ENCODE measurements around the gene LDLRAD1.
"Not testable (repeated sequence)": the region's sequence is repeated elsewhere in the genome, so short reads cannot be mapped to it uniquely, and the experiment has no call there.

LDLRAD1 gene, protein sequence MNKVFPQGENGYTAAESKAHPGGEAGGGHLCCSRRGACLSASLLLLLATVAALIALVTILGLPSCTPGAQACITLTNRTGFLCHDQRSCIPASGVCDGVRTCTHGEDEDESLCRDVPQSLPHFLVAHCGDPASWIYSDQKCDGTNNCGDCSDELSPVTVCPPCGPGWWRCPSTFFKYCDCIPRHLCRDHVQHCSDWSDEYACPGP

GRCh38 chr1:54017979-54018378 is at the start of gene LDLRAD1:
Gene LDLRAD1, minus strand, starts transcription at chr1:54018186. Its CDS starts 74 bp downstream, at chr1:54018112.
- no peak for DNase-seq (ENCODE audit: low read depth in 3 of 3)

GRCh38 chr1:54064299-54064698 is 46.3 kb upstream of the LDLRAD1 start:
- no peak for DNase-seq (ENCODE audit: low read depth in 3 of 3)

DNA sequence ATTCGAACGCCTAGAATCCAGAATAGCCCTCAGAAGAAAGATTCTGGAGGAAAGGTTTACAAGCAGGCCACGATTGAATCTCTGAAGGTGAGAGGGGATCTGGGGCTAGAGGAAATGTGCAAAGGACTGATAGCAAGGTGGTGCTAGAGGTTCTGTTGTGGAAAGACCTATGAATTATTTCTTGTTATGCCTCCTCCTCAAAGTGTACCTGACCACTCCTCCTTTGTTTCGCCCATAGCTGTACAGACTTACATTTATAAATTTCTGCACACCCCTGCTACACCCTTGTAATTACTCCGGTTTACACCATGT is 36.4 kb upstream of the LDLRAD1 start:
- no peak for DNase-seq (ENCODE audit: low read depth in 3 of 3)

- DNase-seq (ENCODE audit: low read depth in 3 of 3) = peak in 1 of 3 donors; percentile 8
These were observed 35.9 kb upstream of the LDLRAD1 start for GRCh38 chr1:54053745-54054437.

DNA sequence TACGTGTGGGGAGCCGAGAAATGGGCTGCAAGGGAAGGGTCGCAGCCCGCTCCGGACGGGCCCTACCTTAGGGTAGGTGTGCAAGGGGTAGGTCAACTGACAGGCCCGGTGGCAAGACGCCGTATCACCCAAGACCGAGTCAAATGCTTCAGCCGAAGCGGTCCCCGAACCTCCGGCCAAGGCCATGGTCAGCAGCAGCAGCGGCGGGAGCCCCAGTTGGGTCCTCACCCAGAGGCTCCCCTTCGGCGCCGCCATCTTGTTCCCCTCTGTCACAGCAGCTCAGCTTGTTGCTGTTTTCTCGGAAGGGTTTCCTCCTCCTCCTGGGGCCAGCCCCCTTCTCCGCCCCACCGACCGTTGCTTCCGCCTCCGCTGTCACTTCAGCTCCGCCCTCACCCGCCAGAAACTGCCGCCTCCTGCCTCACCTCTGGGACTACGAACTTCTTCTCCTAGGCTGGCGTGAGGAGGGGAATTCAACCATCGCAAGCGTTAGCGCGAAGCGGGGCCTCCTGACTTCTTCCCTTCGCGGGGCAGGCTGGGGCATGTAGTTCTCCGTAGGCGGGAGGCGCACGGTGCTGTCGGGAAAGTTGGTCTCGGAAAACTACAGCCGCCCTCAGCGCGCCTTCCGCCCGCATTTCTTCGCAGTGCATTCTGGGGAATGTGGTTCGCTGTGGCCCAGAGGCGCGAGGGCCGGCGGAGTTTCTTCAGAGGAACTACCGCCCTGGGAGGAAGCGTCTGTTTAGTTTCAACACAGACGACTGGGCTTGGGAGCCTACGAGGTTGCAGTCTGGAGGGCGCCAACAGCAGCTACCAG is 35.2 kb upstream of the LDLRAD1 start, which contains the start of the genes TCEANC2 and TMEM59:
Gene TCEANC2, plus strand, starts transcription at position 675 of the 811 bp plus-strand sequence. CDS start 815 bp downstream, outside the sequence.
Gene TMEM59, minus strand, starts transcription at position 271 of the 811 bp plus-strand sequence. Its CDS starts 16 bp downstream, at position 255.
- DNase-seq (ENCODE audit: low read depth in 3 of 3) = peak; percentile 93 to 98 (median 93)

- DNase-seq (ENCODE audit: low read depth in 3 of 3) = peak in 1 of 3 donors; percentile 11
These were observed 34.5 kb upstream of the LDLRAD1 start for GRCh38 chr1:54052431-54052933.

- no peak for DNase-seq (ENCODE audit: low read depth in 3 of 3)
These were observed 34.0 kb upstream of the LDLRAD1 start for GRCh38 chr1:54051933-54052430.

GRCh38 chr1:54050435-54050834 is 32.4 kb upstream of the LDLRAD1 start:
- not testable (repeated sequence) for DNase-seq (ENCODE audit: low read depth in 3 of 3)

DNA sequence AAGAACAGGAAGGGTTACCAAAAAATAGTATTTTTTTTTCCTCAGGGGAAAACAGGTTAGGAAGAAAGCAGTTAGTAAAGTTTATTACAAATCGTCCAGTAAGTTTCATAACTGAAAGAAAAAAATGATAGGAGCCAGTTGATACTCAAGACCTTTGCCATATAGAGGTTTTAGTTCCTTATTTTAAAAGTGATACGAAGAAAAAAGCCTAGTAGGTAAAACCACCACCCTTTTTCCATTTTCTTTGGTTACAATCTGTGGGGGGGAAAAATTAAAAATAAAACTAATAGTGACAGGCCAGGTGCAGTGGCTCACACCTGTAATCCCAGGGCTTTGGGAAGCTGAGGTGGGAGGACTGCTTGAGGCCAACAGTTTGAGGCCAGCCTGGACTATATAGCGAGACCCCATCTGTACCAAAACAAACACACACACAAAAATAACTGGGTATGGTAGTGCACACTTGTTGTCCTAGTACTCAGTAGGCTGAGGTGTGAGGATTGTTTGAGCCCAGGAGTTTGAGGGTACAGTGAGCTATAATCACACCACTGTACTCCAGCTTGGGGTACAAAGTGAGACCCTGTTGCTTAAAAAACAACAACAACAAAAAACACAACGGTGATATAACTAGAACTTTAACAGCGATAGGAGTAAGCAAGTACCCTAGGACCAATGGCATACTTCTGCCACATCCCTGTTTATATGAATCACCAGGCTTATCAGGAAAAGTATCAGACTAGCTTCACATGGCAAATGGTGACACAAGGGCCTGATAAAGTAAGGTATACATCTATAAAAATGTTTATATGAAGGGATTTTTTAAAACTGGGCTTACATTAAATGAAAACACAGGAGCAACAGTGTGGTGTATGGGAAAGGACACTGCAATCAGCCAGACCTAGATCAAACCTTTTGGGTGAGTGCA is 29.7 kb upstream of the LDLRAD1 start:
- no peak for DNase-seq (ENCODE audit: low read depth in 3 of 3)

DNA sequence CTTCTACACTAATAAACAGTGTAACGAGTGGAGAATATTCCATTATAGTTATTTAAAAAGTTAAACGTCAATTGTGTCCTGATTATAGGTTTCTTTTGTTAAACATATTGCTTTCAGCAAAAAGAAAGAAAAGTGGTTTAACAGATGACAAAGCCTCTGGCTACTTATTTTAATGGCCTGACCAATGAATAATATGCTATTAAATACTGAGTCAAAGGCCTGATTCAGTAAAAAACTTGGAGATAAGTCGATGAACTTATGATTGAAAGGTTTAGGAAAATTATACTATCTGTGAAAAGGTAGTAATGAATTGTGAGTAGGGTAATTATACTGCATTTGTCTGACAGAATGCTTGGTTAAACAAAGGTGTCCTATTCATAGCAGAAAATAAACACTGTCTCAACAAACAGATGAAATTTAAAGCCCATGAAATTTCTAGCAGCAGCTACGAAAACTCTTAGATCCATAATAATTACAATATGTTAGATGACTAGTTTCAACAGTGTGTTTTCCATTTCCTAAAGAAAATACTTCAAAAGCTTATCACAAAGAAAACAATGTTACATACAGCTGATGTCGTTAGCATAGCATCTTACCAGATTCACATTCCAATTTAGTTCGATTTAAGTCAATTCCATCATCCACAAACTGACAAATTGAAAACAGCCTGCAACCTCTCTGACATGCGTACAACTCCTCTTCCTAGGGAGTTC is 28.8 kb upstream of the LDLRAD1 start:
- no peak for DNase-seq (ENCODE audit: low read depth in 3 of 3)

DNA sequence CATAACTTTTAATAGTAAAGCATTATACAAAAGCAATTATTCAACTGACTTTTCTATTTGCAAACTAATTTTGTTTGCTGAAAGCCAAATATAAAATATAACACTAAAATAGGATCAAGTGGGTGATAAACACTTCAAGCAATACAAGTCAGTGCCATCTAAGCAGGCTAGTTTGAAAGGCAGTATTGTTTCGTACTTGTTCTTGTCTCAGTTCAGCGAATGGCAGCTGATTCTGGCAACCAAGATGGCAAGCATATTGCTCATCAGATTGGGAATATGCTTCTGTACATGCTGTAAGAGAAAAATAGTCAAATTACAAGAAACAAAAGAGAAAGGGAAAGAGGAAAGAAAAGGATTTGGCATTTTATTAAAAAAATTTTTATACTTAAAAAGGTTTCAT is 27.5 kb upstream of the LDLRAD1 start:
- DNase-seq (ENCODE audit: low read depth in 3 of 3) = no peak

DNA sequence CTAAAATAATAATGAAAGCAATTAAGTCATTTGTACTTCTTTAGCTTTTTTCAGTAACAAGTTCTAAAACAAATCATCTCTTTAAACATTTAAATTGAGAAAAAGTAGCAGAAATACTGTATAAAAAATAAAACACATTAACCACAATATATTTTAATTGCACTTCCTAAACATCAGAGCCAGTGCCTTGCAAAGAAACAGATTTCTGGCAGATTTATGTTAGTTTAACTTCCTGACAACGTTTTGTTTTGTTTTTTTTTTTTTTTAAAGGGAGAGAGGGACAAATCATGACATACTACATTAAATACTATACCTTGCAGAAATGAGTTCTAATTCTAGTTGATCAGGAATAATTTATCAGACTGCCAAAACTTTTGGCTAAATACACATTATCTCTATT is 23.8 kb upstream of the LDLRAD1 start:
- DNase-seq (ENCODE audit: low read depth in 3 of 3) = no peak

DNA sequence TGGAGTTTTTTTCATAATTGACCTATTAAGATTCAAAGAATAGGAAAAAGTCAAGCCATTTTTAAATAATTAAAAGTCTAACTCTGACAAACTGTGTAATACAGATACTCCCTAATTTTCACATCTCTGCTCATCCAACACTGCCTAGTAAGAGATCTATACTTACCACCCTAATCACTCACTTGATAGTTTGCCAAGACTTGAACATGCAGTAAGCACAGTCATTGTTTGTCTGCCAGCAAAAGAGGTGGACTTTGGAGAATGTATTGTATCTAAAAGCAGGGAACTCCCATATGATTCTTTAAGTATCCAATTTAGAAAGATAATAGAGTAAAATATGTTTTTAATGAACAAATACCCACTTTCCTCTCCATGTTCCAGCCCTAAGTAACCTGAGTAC is 19.5 kb upstream of the LDLRAD1 start:
- no peak for DNase-seq (ENCODE audit: low read depth in 3 of 3)

GRCh38 chr1:54028306-54029251 is 10.6 kb upstream of the LDLRAD1 start:
- no peak for DNase-seq (ENCODE audit: low read depth in 3 of 3)

GRCh38 chr1:54027848-54028247 is 9.9 kb upstream of the LDLRAD1 start:
- DNase-seq (ENCODE audit: low read depth in 3 of 3) = no peak

- not testable (repeated sequence) for DNase-seq (ENCODE audit: low read depth in 3 of 3)
These were observed 6.8 kb upstream of the LDLRAD1 start for GRCh38 chr1:54024811-54025210.

GRCh38 chr1:54024358-54024757 is 6.4 kb upstream of the LDLRAD1 start:
- no peak for DNase-seq (ENCODE audit: low read depth in 3 of 3)

GRCh38 chr1:54019562-54020176 is 1.7 kb upstream of the LDLRAD1 start:
- not testable (repeated sequence) for DNase-seq (ENCODE audit: low read depth in 3 of 3)

DNA sequence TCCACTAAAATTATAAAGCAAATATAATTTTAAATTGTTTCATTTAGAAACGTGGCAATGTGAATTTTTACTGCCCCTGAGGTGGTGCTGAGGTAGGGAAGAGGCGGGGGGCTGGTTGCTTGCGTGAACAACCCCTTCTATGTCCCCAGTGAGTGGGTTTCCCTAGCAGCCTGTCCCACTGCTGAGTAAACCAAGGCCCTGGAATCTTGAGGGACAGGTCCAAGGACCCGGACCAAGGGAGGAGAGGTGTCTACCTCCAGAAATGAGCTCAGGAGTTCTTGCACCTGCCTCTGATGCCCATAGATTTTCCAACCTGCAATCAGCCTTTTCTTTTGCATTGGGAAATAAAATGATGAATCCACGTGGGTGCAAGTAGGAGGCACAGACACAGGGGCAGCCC is 649 bp upstream of the LDLRAD1 start:
- no peak for DNase-seq (ENCODE audit: low read depth in 3 of 3)

Measured in stimulated activated CD4-positive, alpha-beta T cell treated with anti-CD3 and anti-CD28 coated beads, TNF-alpha, amount 100 ng/mL, for 48 hours (primary cell).